ENCODE results near the gene CR1L.

DNA sequence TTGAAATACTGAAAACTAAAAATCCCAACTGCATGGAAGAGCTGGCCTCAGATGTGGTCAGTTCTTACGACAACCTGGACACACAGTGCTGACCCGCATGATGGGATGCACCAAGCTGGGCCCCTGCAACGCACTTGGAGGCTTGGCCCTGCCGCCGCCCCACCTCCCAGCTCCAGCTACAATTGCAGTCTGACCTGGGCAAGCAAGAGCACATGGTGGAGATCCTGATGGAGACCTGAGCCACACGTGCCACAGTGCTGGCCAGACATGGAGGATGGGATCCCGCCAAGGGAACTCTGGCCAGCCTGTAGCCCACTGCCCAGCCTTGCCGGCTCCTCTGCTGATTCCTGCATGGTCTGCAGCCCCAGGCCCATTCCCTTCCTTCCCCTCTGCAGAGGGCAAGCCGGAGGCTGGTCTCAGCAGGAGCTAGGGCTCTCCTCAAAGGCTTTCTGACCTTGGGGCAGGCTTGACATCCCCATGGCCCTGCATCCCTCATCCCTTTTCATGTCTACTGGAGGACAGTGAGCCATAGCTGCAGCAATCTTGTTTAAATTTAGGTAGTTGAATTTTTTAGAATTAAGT is 14.1 kb downstream of the CR1L start:
- no peak for TF ChIP-seq ZFP30 (CRISPR knock-in tag; IDR thresholded peaks at IDR 0.05)
- TF ChIP-seq, protein P1, sequence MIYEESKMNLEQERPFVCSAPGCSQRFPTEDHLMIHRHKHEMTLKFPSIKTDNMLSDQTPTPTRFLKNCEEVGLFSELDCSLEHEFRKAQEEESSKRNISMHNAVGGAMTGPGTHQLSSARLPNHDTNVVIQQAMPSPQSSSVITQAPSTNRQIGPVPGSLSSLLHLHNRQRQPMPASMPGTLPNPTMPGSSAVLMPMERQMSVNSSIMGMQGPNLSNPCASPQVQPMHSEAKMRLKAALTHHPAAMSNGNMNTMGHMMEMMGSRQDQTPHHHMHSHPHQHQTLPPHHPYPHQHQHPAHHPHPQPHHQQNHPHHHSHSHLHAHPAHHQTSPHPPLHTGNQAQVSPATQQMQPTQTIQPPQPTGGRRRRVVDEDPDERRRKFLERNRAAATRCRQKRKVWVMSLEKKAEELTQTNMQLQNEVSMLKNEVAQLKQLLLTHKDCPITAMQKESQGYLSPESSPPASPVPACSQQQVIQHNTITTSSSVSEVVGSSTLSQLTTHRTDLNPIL (CRISPR knock-in tag; IDR thresholded peaks at IDR 0.05; ENCODE audit: low read depth), result no peak
- TF ChIP-seq, protein P2, sequence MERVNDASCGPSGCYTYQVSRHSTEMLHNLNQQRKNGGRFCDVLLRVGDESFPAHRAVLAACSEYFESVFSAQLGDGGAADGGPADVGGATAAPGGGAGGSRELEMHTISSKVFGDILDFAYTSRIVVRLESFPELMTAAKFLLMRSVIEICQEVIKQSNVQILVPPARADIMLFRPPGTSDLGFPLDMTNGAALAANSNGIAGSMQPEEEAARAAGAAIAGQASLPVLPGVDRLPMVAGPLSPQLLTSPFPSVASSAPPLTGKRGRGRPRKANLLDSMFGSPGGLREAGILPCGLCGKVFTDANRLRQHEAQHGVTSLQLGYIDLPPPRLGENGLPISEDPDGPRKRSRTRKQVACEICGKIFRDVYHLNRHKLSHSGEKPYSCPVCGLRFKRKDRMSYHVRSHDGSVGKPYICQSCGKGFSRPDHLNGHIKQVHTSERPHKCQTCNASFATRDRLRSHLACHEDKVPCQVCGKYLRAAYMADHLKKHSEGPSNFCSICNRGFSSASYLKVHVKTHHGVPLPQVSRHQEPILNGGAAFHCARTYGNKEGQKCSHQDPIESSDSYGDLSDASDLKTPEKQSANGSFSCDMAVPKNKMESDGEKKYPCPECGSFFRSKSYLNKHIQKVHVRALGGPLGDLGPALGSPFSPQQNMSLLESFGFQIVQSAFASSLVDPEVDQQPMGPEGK (CRISPR knock-in tag; IDR thresholded peaks at IDR 0.05; ENCODE audit: borderline replicate concordance), result no peak
- TF ChIP-seq ZNF565 (CRISPR knock-in tag; conservative IDR thresholded peaks at IDR 0.05; ENCODE audit: low read depth), result no peak
- no peak for TF ChIP-seq ISL1 (CRISPR knock-in tag; IDR thresholded peaks at IDR 0.05)
- TF ChIP-seq TOX (CRISPR knock-in tag; IDR thresholded peaks at IDR 0.05; ENCODE audit: borderline replicate concordance), result no peak
- no peak for TF ChIP-seq CSDC2 (CRISPR knock-in tag; IDR thresholded peaks at IDR 0.05)
- TF ChIP-seq ESRRG (CRISPR knock-in tag; IDR thresholded peaks at IDR 0.05), result no peak
- TF ChIP-seq BACH2 (CRISPR knock-in tag; IDR thresholded peaks at IDR 0.05; ENCODE audit: borderline replicate concordance), result no peak
- TF ChIP-seq, protein P3, sequence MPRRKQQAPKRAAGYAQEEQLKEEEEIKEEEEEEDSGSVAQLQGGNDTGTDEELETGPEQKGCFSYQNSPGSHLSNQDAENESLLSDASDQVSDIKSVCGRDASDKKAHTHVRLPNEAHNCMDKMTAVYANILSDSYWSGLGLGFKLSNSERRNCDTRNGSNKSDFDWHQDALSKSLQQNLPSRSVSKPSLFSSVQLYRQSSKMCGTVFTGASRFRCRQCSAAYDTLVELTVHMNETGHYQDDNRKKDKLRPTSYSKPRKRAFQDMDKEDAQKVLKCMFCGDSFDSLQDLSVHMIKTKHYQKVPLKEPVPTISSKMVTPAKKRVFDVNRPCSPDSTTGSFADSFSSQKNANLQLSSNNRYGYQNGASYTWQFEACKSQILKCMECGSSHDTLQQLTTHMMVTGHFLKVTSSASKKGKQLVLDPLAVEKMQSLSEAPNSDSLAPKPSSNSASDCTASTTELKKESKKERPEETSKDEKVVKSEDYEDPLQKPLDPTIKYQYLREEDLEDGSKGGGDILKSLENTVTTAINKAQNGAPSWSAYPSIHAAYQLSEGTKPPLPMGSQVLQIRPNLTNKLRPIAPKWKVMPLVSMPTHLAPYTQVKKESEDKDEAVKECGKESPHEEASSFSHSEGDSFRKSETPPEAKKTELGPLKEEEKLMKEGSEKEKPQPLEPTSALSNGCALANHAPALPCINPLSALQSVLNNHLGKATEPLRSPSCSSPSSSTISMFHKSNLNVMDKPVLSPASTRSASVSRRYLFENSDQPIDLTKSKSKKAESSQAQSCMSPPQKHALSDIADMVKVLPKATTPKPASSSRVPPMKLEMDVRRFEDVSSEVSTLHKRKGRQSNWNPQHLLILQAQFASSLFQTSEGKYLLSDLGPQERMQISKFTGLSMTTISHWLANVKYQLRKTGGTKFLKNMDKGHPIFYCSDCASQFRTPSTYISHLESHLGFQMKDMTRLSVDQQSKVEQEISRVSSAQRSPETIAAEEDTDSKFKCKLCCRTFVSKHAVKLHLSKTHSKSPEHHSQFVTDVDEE (CRISPR knock-in tag; IDR thresholded peaks at IDR 0.05), result no peak
- TF ChIP-seq ZNF70 (CRISPR knock-in tag; IDR thresholded peaks at IDR 0.05), result no peak

Measured in SK-N-SH treated with all-trans-retinoic acid at 6 μM for 48 hours (cell line).